H1 (cell line): ENCODE data around the gene NAA40. TPM values are rescaled to one million over a fixed set of nuclear protein-coding genes. Genes with fewer than 3 reads are reported as not detected.

Experiments used
- CTCF ChIA-PET: fragments of 300-600 bp; sonication (Branson Sonifier 250); formaldehyde crosslinking; loops from one replicate; lab custom pipeline; 2021; ENCODE audit not compliant: partially characterized antibody; lab: Charles Lee
- POLR2A ChIA-PET: fragments of 300-600 bp; sonication (Branson Sonifier 250); formaldehyde crosslinking; loops from one replicate; lab custom pipeline; 2021; ENCODE audit warnings: inconsistent platforms; ENCODE audit not compliant: partially characterized antibody; lab: Charles Lee
- DNase-seq, 2 experiments: peaks; one replicate each; pipeline versions ENCODE4 v3.0.0 to v3.0.0-alpha.2; 2010 to 2022; ENCODE audit warnings: low spot score in 2 of 2, low read depth in 1 of 2, mixed read lengths in 1 of 2
- FAIRE-seq: peaks from 2 replicates; lab custom pipeline; 2011; peaks lifted over from hg19 to GRCh38; lab: Jason Lieb, UNC
- H2AFZ ChIP-seq: 2 replicates; pipeline ENCODE4 v1.8.1; 2012; ENCODE audit warnings: low read length, inconsistent platforms
- H2AK5ac ChIP-seq: 2 replicates; pipeline ENCODE4 v1.6.1; 2013; ENCODE audit warnings: low read depth, low read length
- H2BK120ac ChIP-seq: replicated peaks from 2 replicates; pipeline ENCODE3; 2013; ENCODE audit warnings: low read depth, low read length, inconsistent platforms
- H2BK12ac ChIP-seq: 2 replicates; pipeline ENCODE4 v1.6.1; 2013; ENCODE audit warnings: low read depth, low read length
- H2BK15ac ChIP-seq: 2 replicates; pipeline ENCODE4 v1.6.1; 2013; ENCODE audit warnings: low read length
- H2BK20ac ChIP-seq: 2 replicates; pipeline ENCODE4 v1.6.1; 2013; ENCODE audit warnings: low read length
- H2BK5ac ChIP-seq: 2 replicates; pipeline ENCODE4 v1.6.1; 2013; ENCODE audit warnings: low read depth, low read length
- H3K14ac ChIP-seq: 2 replicates; pipeline ENCODE4 v1.6.1; 2013; ENCODE audit warnings: inconsistent platforms; ENCODE audit not compliant: insufficient read length
- H3K18ac ChIP-seq: 2 replicates; pipeline ENCODE4 v1.6.1; 2013; ENCODE audit warnings: low read length; ENCODE audit errors: extremely low read depth
- H3K23ac ChIP-seq: 2 replicates; pipeline ENCODE4 v1.6.1; 2013; ENCODE audit warnings: inconsistent platforms; ENCODE audit not compliant: insufficient read length
- H3K23me2 ChIP-seq: 2 replicates; pipeline ENCODE4 v1.6.1; 2013; ENCODE audit warnings: low read depth, low read length
- H3K27ac ChIP-seq: 2 replicates; pipeline ENCODE4 v1.6.1; 2011; ENCODE audit warnings: low read depth, low read length, inconsistent platforms
- H3K27me3 ChIP-seq, 4 experiments: replicated peaks in 1 of 4; 1 replicate in 1 of 4; 2 replicates in 3 of 4; pipeline versions ENCODE4 v1.6.1 to v1.8.1; 2011 to 2013; ENCODE audit warnings: low read length in 3 of 4, mild to moderate bottlenecking in 3 of 4, inconsistent platforms in 2 of 4, mixed read lengths in 2 of 4, moderate library complexity in 1 of 4; ENCODE audit not compliant: control insufficient read depth in 3 of 4, insufficient read depth in 3 of 4; ENCODE audit errors: extremely low read depth in 1 of 4
- H3K36me3 ChIP-seq, 4 experiments: 2 replicates each; pipeline versions ENCODE4 v1.6.1 to v1.8.1; 2011 to 2013; ENCODE audit warnings: mild to moderate bottlenecking in 4 of 4, low read length in 3 of 4, moderate library complexity in 2 of 4, control low read depth in 1 of 4, inconsistent platforms in 1 of 4; ENCODE audit not compliant: insufficient read depth in 4 of 4, control insufficient read depth in 2 of 4
- H3K4ac ChIP-seq: replicated peaks from 2 replicates; pipeline ENCODE3; 2013; ENCODE audit warnings: low read length, low read depth, mixed read lengths, inconsistent platforms; ENCODE audit not compliant: insufficient read length
- H3K4me1 ChIP-seq, 4 experiments: replicated peaks in 1 of 4; 1 replicate in 1 of 4; 2 replicates in 3 of 4; pipeline versions ENCODE4 v1.6.1 to v1.8.1; 2011 to 2013; ENCODE audit warnings: low read length in 3 of 4, inconsistent platforms in 2 of 4, mixed read lengths in 1 of 4; ENCODE audit not compliant: insufficient read depth in 4 of 4, control insufficient read depth in 3 of 4
- H3K4me2 ChIP-seq, 2 experiments: 2 replicates each; pipeline versions ENCODE4 v1.6.1 to v1.8.1; 2011 to 2013; ENCODE audit warnings: low read depth in 2 of 2, low read length in 2 of 2, control low read depth in 1 of 2, inconsistent platforms in 1 of 2, mild to moderate bottlenecking in 1 of 2; ENCODE audit not compliant: insufficient read depth in 1 of 2
- H3K4me3 ChIP-seq, 4 experiments: fragments of 200-600, 300-600 bp in 1 of 4; sonication (generic), shearing (Covaris generic), sonication (Bioruptor Twin) in 1 of 4; 2 replicates each; pipeline versions ENCODE4 v1.5.1 to v1.8.1; 2011 to 2016; ENCODE audit warnings: low read length in 4 of 4, low read depth in 3 of 4, control low read depth in 2 of 4, inconsistent platforms in 2 of 4, mild to moderate bottlenecking in 2 of 4, mixed read lengths in 1 of 4, moderate library complexity in 1 of 4; ENCODE audit not compliant: insufficient read depth in 2 of 4; ENCODE audit errors: extremely low read depth in 1 of 4
- H3K56ac ChIP-seq: replicated peaks from 2 replicates; pipeline ENCODE3; 2013; ENCODE audit warnings: low read depth, mild to moderate bottlenecking, mixed read lengths, low read length, inconsistent platforms; ENCODE audit not compliant: insufficient read length
- H3K79me1 ChIP-seq: 2 replicates; pipeline ENCODE4 v1.6.1; 2013; ENCODE audit warnings: low read depth, low read length, control low read depth
- H3K79me2 ChIP-seq, 2 experiments: 2 replicates each; pipeline versions ENCODE4 v1.6.1 to v1.8.1; 2012 to 2013; ENCODE audit warnings: low read length in 2 of 2, mild to moderate bottlenecking in 2 of 2, inconsistent platforms in 1 of 2; ENCODE audit not compliant: insufficient read depth in 2 of 2, control insufficient read depth in 1 of 2
- H3K9ac ChIP-seq, 4 experiments: replicated peaks in 1 of 4; 1 replicate in 1 of 4; 2 replicates in 3 of 4; pipeline versions ENCODE4 v1.6.1 to v1.8.1; 2011 to 2013; ENCODE audit warnings: low read depth in 3 of 4, low read length in 3 of 4, control low read depth in 2 of 4, mild to moderate bottlenecking in 2 of 4, moderate library complexity in 2 of 4, inconsistent platforms in 1 of 4; ENCODE audit errors: extremely low read depth in 1 of 4
- H3K9me3 ChIP-seq, 2 experiments: 2 replicates each; pipeline versions ENCODE4 v1.6.1 to v1.8.1; 2012 to 2013; ENCODE audit warnings: mild to moderate bottlenecking in 2 of 2, moderate library complexity in 2 of 2, control low read depth in 1 of 2, inconsistent platforms in 1 of 2, low read depth in 1 of 2, low read length in 1 of 2, mixed read lengths in 1 of 2; ENCODE audit not compliant: insufficient read depth in 2 of 2
- H4K20me1 ChIP-seq, 2 experiments: replicated peaks in 1 of 2; 2 replicates each; pipeline versions ENCODE3 to v1.8.1; 2011 to 2013; ENCODE audit warnings: inconsistent platforms in 2 of 2, low read length in 2 of 2, mild to moderate bottlenecking in 1 of 2; ENCODE audit not compliant: insufficient read depth in 2 of 2, control insufficient read depth in 1 of 2
- H4K5ac ChIP-seq: 2 replicates; pipeline ENCODE4 v1.6.1; 2013; ENCODE audit warnings: low read length, low read depth, mixed read lengths, inconsistent platforms; ENCODE audit not compliant: insufficient read length
- H4K8ac ChIP-seq: 2 replicates; pipeline ENCODE4 v1.8.0; 2013; ENCODE audit warnings: mild to moderate bottlenecking, moderate library complexity, low read length, inconsistent platforms; ENCODE audit not compliant: insufficient read depth; ENCODE audit errors: extremely low read depth
- H4K91ac ChIP-seq: replicated peaks from 2 replicates; pipeline ENCODE3; 2013; ENCODE audit warnings: low read length, mixed read lengths, inconsistent platforms; ENCODE audit not compliant: insufficient read length
- CBX5 ChIP-seq: fragments of 300-800, 300-1000 bp; sonication (generic); IDR thresholded peaks from 2 replicates; pipeline ENCODE4 v1.7.1; 2016; ENCODE audit warnings: antibody characterized with exemption, low read length, low read depth
- CBX8 ChIP-seq: fragments of 300-800, 300-1000 bp; sonication (generic); IDR thresholded peaks from 2 replicates; pipeline ENCODE4 v1.7.1; 2016; ENCODE audit warnings: low read depth, low read length, borderline replicate concordance
- CREB1 ChIP-seq: IDR thresholded peaks from 2 replicates; pipeline ENCODE4 v1.6.1; 2012; ENCODE audit warnings: inconsistent platforms
- CTBP2 ChIP-seq: IDR thresholded peaks from 2 replicates; pipeline ENCODE4 v1.7.0; 2011; ENCODE audit warnings: borderline replicate concordance, mild to moderate bottlenecking, moderate library complexity, mixed read lengths, low read length; ENCODE audit not compliant: insufficient read depth, insufficient read length
- EP300 ChIP-seq, 2 experiments: IDR thresholded peaks; 1 replicate in 1 of 2; 2 replicates in 1 of 2; pipeline ENCODE4 v1.6.1; 2011 to 2012; ENCODE audit warnings: low read depth in 2 of 2, low read length in 2 of 2, mild to moderate bottlenecking in 2 of 2, borderline replicate concordance in 1 of 2, inconsistent platforms in 1 of 2, moderate library complexity in 1 of 2
- GABPA ChIP-seq: IDR thresholded peaks from 2 replicates; pipeline ENCODE4 v1.6.1; 2011; ENCODE audit warnings: mild to moderate bottlenecking, low read length, moderate library complexity, borderline replicate concordance; ENCODE audit not compliant: insufficient read depth
- JUN ChIP-seq: IDR thresholded peaks from 2 replicates; pipeline ENCODE4 v1.6.1; 2011; ENCODE audit warnings: low read depth, mild to moderate bottlenecking, improper control_type of control experiment, low read length
- KDM1A ChIP-seq: fragments of 200-600, 300-600 bp; sonication (generic); IDR thresholded peaks from 2 replicates; pipeline ENCODE4 v1.7.1; 2016; ENCODE audit warnings: mild to moderate bottlenecking, low read length, borderline replicate concordance
- RNF2 ChIP-seq: fragments of 200-900, 300-1000 bp; sonication (generic); IDR thresholded peaks from 2 replicates; pipeline ENCODE4 v1.7.1; 2016; ENCODE audit warnings: borderline replicate concordance, low read depth, mild to moderate bottlenecking, antibody characterized with exemption, low read length; ENCODE audit not compliant: poor library complexity, severe bottlenecking; ENCODE audit errors: missing control alignments
- SIX5 ChIP-seq: IDR thresholded peaks from 2 replicates; pipeline ENCODE4 v1.6.1; 2011; ENCODE audit warnings: mild to moderate bottlenecking, low read depth, low read length
- SP1 ChIP-seq: IDR thresholded peaks from 2 replicates; pipeline ENCODE4 v1.6.1; 2011; ENCODE audit warnings: low read depth, low read length
- WGBS, 2 experiments: shearing (Covaris generic) in 1 of 2; methylation state at CpG; one replicate each; pipeline versions ENCODE4 v1.1.6 to v1.1.7; 2013 to 2015; ENCODE audit warnings: low lambda C conversion rate in 2 of 2, mixed read lengths in 2 of 2, inconsistent platforms in 1 of 2, low coverage in 1 of 2, missing lambda C conversion rate in 1 of 2; ENCODE audit not compliant: insufficient replicate concordance in 2 of 2, insufficient coverage in 1 of 2, insufficient read length in 1 of 2; ENCODE audit errors: extremely low coverage in 1 of 2, missing lambda C conversion rate in 1 of 2; 5-methylcytosine and 5-hydroxymethylcytosine counted together
- polyA plus RNA-seq, 7 experiments: library from polyadenylated mRNA; depleted of rRNA in 3 of 7; stranded (reverse) in 5 of 7; unstranded in 2 of 7; fragments of >200 nt in 5 of 7; fragments of 200-250 nt in 2 of 7; gene quantifications; 1 replicate in 5 of 7; 2 replicates in 1 of 7; 4 replicates in 1 of 7; pipeline versions ENCODE4 v1.2.1 to v1.2.3, GENCODE V29; 2011 to 2013; ENCODE audit warnings: missing spikeins in 2 of 7, mixed read lengths in 2 of 7
- total RNA-seq: library from RNA; stranded (reverse); fragmentation: NEBNext Ultra II Directional; extraction: Animal tissue kit (Norgen Biotek cat#: 25700); gene quantifications from 2 replicates; pipeline ENCODE4 v1.2.1, GENCODE V29; 2021

The NAA40 gene
- total and polyA plus RNA-seq, 2 of the 8 experiments (the other 6 are each of a cell fraction or from before 2014, with no cell fraction given) = 20.0 to 31.1 TPM

DNA sequence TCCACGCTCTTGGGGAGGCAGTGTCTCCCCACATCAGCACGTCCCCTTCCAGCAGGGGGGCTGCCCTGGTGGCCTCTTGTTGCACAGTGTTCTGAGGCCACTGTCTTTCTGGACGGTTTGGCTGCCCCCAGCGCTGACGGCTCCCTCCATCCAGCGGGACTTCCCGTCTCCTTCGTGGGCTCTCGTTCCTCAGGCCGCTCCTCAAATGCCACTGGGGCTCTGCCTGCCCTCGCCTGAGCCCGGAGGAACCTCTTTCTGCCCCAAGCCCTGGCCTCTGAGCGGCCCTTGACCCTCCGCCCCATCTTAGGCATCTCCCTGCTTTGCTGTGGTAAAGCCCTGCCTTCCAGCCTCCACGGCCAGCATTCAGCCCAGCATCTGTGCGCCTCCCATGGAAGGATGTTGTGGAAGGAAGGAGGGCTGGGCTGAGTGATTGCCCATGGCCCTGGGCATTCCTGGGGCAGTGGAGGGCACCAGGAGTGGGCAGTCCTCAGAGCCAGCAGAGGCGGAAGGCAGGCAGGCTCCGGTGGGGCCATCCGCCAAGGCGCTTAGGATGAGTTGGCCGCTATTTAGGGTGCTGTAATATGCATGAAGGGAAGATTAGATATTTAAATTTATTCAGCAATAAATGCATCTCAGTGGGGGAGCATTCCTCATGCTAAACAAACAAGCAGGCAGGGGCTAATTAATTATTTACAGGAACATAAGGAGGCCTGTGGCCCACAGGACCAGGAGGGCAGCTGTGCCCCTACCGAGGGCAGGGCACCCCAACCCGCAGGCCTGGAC is 65.2 kb downstream of the NAA40 start:
- peaks cover 0 to 23% (median 12%) of the 10 kb centered on the region in 4 experiments; a peak in 5 of 7 replicates for H3K4me1 ChIP-seq
- 76% methylated on average over 23 of the region's 23 CpGs; no CpG with 5 or more reads in 1 of the 2 experiments for WGBS, 2 experiments
- H2AFZ ChIP-seq = no peak overlapping the region
- no peak for FAIRE-seq
- H3K27me3 ChIP-seq = peaks cover 29 to 74% (median 61%) of the 10 kb centered on the region in 4 experiments
- H2BK20ac ChIP-seq = no peak overlapping the region
- H2BK120ac ChIP-seq = no peak overlapping the region
- no peak for DNase-seq
- no peaks in the 10 kb centered on the region for H3K36me3 ChIP-seq
- no peak overlapping the region for H3K23ac ChIP-seq
- H3K79me2 ChIP-seq = no peaks in the 10 kb centered on the region
- H3K56ac ChIP-seq = no peak overlapping the region
- H4K91ac ChIP-seq = no peak overlapping the region
- CTCF ChIA-PET = interaction anchor here (0.7 to 6.8 kb wide), 6 partner anchors 12 to 1446 kb away, joined by 3 to 171 read pairs (median 24); no protein-coding TSS in a partner anchor
- no peak overlapping the region; the same call in 1 of the 2 replicates for H3K18ac ChIP-seq
- H3K14ac ChIP-seq = no peak overlapping the region
- POLR2A ChIA-PET = no interaction called here
- H3K4me2 ChIP-seq = no peak overlapping the region
- H2AK5ac ChIP-seq = peak overlapping the region; percentile 48; the same call in 1 of the 2 replicates
- H2BK5ac ChIP-seq = peak overlapping the region; percentile 52
- H2BK15ac ChIP-seq = no peak overlapping the region; the same call in 1 of the 2 replicates
- H3K9me3 ChIP-seq = no peaks in the 10 kb centered on the region
- H4K8ac ChIP-seq = peak overlapping the region; percentile 45; the same call in 1 of the 2 replicates
- H4K20me1 ChIP-seq = peaks cover 0 to 7% of the 10 kb centered on the region in 2 experiments
- H4K5ac ChIP-seq = no peak overlapping the region
- no peak overlapping the region for H3K4ac ChIP-seq
- H3K27ac ChIP-seq = no peak overlapping the region
- peak overlapping the region; percentile 80; the same call in 1 of the 2 replicates for H2BK12ac ChIP-seq
- peaks cover 23% of the 10 kb centered on the region; the same call in 1 of the 2 replicates for H3K23me2 ChIP-seq
- no peaks in the 10 kb centered on the region for H3K79me1 ChIP-seq
- no peak overlapping the region for H3K4me3 ChIP-seq
- H3K9ac ChIP-seq = no peak overlapping the region
- TF ChIP-seq CREB1 (no peak), CTBP2 (no peak), GABPA (no peak), JUN (no peak), SP1 (no peak), RNF2 (no peak), SIX5 (no peak), EP300 (IDR thresholded peaks at IDR 0.05; ENCODE audit: borderline replicate concordance in 1 of 2, low read depth in 2 of 2, low read length in 2 of 2) (no peak), CBX8 (no peak), CBX5 (no peak), KDM1A (no peak)
